Stimulated activated CD4-positive, alpha-beta T cell treated with anti-CD3 and anti-CD28 coated beads, Interleukin-4, amount 100 ng/mL, for 4 hours (primary cell): ENCODE results near the gene PDGFRA.
"Not testable (repeated sequence)": the region's sequence is repeated elsewhere in the genome, so short reads cannot be mapped to it uniquely, and the experiment has no call there.

Experiments used
- DNase-seq, 2 experiments: peaks; one replicate each; pipeline ENCODE4 v3.0.0-alpha.2; 2020

PDGFRA gene

GRCh38 chr4:54332542-54332941 is 103.4 kb downstream of the PDGFRA start:
- DNase-seq: no peak

- DNase-seq: no peak
These were observed 104.6 kb downstream of the PDGFRA start for GRCh38 chr4:54333657-54334056.

- not testable (repeated sequence) for DNase-seq
These were observed 105.7 kb downstream of the PDGFRA start for GRCh38 chr4:54334769-54335168.

GRCh38 chr4:54337009-54337408 is 107.9 kb downstream of the PDGFRA start:
- DNase-seq: no peak

GRCh38 chr4:54342067-54342466 is 113.0 kb downstream of the PDGFRA start:
- not testable (repeated sequence) for DNase-seq
